GM12864 (cell line): ENCODE measurements around the gene GPR132.
A peak's percentile ranks its signal among the peaks of the same experiment; 100 is the strongest.
"Not testable (repeated sequence)": the region's sequence is repeated elsewhere in the genome, so short reads cannot be mapped to it uniquely, and the experiment has no call there.

Experiments
- DNase-seq: peaks from one replicate; pipeline ENCODE4 v3.0.0-alpha.2; 2011; ENCODE audit warnings: low read depth
- H3K4me3 ChIP-seq: 2 replicates; pipeline ENCODE4 v1.5.1; 2011; ENCODE audit warnings: mild to moderate bottlenecking, low read depth, low read length, control low read depth
- TF ChIP-seq, protein P1 (sequence below): IDR thresholded peaks from 2 replicates; pipeline ENCODE4 v1.5.1; 2011; ENCODE audit warnings: low read depth, mild to moderate bottlenecking, moderate library complexity, low read length, control low read depth, inconsistent platforms; ENCODE audit errors: missing control alignments

Gene GPR132

DNA sequence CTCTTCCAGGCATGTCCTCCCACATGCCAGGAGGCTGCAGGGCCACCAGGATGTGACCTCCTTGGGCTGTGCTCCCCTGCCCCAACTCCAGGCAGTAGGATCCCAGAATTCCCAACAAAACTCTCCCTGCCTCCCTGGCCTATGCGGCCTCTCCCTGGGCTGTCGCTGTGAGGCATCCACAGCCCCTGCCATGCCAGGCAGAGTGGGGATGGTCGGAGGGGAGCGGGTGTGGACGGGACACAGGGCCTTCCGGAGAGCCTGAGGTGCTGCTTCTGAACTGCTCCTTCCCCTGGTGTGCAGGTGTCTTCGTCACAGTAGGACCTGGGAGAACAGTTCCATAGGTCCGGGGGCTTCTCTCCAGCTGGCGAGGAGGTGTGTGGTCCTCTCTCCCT lies 18.3 kb downstream of the GPR132 start:
- H3K4me3 ChIP-seq, result no peak overlapping the region
- TF ChIP-seq, protein P1, sequence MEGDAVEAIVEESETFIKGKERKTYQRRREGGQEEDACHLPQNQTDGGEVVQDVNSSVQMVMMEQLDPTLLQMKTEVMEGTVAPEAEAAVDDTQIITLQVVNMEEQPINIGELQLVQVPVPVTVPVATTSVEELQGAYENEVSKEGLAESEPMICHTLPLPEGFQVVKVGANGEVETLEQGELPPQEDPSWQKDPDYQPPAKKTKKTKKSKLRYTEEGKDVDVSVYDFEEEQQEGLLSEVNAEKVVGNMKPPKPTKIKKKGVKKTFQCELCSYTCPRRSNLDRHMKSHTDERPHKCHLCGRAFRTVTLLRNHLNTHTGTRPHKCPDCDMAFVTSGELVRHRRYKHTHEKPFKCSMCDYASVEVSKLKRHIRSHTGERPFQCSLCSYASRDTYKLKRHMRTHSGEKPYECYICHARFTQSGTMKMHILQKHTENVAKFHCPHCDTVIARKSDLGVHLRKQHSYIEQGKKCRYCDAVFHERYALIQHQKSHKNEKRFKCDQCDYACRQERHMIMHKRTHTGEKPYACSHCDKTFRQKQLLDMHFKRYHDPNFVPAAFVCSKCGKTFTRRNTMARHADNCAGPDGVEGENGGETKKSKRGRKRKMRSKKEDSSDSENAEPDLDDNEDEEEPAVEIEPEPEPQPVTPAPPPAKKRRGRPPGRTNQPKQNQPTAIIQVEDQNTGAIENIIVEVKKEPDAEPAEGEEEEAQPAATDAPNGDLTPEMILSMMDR, result no peak

DNA sequence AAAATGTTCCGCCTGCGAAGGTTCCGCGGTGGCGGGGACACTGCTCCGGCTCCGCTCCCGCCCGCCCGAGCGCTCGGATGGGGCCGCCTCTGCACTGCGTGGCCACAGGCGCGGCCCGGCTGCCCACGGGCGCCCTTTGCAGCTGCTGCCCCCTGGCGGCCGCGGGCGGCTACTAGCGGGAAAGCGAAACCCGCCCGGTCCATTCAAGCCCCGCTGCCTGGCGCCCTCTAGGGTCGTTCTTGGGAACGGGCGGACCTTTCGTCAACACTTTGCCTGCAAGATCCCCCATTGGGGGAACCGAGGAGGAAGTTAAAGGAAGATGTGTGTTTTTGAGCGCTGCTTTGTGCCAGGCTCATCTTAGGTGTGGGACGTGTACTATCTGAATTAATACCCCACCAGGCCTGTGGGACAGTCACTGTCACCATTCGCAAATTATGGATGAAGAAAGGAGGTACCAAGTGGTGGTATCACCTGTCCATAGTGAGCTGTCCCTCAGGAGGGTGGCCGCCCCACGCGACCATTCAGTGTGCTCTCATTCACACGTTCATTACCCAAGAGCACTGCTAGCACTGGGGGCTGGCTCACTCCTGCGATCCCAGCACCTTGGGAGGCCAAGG lies 19.4 kb downstream of the GPR132 start:
- TF ChIP-seq, protein P1, result peak; percentile 98
- no peak for DNase-seq
- H3K4me3 ChIP-seq, result no peak overlapping the region

More for the DNA sequence above, 18.3 kb downstream of the GPR132 start:
- no peak for DNase-seq

DNA sequence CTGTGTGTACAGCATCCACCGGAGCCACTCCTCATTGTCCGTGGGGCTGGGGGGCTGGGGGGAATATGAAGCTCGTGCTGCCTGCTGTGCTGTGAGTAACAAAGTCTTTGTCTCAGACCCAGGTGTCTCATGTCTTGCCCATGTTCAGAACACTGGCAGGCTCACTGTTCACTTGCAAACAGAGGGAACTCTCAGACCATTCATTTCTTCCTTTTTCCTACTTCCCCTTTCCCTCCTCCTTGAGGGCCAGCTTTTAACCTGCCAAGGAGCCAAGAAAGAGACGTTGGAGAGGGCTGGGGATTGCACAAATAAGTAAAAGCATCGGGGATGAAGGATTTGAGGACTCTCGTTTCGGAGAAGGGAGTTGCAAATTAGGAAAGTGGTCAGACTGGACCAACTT lies 21.6 kb downstream of the GPR132 start:
- DNase-seq, result no peak
- TF ChIP-seq, protein P1, result no peak
- H3K4me3 ChIP-seq, result no peak overlapping the region

DNA sequence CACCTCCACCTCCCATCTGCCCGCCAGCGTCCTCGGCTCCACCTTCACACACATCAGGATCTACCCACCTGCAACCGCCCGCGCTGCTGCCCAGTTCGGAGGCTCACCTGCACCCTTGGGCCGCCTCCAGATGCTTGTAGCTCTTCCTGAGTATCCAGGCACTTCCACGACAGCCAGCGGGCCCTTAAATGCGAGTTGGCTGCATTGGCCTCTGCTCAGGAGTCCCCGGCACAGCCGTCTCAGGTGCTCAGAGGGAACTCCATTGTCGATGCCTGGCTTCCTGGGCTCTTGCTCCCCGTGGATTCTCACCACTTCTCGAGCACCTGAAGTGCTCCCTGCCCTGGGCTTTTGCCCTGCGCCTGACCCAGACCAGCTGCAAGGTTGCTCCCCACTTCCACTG lies 22.4 kb downstream of the GPR132 start:
- TF ChIP-seq, protein P1, result no peak
- no peak overlapping the region for H3K4me3 ChIP-seq
- no peak for DNase-seq

DNA sequence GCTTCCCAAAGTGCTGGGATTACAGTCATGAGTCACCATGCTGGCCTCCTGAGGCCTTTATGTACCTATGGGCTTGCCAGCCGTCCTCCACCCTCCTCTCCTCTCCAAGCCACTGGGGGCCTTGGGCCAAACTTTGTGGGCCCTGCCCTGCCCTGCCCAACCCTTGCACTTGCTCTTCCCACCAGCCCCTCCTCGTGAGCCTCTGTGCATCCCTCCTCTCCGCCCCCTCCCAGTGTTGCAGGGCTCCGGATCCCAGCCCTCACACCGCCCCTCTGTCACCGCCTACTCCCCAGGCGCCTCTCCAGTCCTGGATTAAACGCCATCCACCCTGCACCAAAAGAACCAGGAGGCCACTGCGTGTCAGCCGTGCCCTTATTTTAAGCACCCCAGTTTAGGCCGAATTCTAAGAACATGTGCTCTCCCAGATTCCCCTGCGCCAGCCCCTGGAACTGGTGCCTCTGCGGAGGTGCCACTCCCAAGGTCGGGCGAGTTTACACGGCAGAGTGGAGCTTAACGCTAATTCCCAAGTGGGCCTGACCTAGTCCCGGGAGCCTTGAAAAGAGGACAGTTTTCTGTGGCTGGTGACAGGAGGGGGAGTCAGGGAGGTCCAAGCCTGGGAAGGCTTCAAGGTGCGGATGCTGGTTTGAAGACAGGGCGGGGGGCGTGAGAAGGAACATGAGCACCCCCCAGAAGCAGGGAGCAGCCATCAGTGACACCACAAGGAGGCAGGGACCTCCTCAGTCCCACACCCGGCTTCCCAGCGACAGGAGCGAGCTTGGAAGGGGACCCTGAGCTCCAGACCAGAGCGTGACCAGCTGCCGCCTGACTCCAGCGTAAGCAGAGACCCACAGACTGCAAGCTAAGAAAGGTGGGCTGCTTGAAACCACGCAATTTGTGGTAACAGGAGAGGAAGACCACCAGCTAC lies 23.1 kb downstream of the GPR132 start:
- TF ChIP-seq, protein P1, result no peak
- DNase-seq, result no peak
- no peak overlapping the region for H3K4me3 ChIP-seq

DNA sequence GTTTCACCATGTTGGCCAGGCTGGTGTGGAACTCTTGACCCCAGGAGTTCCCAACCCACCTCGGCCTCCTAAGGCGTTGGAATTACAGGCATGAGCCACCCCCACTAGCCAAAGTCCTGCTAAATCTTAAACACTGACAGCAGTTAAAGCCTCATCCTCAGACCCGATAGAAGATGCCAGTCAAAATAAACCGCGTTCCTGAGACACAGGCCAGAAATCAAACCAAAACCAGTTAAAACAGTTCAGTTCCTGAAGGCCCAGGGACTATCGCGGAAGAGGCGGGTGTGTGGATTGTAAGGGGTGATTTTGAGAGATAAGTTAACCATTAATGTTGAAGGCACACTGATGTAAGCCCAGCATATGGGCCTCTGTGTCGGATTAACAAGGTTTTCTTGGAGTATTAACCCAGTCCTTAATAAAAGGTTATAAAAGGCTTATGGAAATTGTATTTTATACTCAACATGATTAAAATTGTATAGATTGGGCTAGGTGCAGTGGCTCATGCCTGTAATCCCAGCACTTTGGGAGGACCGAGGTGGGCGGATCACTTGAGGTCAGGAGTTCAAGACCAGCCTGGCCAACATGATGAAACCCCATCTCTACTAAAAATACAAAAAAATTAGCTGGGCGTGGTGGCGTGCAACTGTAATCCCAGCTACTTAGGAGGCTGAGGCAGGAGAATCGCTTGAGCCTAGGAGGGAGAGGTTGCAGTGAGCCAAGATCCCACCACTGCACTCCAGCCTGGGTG lies 25.6 kb downstream of the GPR132 start:
- no peak overlapping the region for H3K4me3 ChIP-seq
- no peak for DNase-seq
- TF ChIP-seq, protein P1, result no peak

DNA sequence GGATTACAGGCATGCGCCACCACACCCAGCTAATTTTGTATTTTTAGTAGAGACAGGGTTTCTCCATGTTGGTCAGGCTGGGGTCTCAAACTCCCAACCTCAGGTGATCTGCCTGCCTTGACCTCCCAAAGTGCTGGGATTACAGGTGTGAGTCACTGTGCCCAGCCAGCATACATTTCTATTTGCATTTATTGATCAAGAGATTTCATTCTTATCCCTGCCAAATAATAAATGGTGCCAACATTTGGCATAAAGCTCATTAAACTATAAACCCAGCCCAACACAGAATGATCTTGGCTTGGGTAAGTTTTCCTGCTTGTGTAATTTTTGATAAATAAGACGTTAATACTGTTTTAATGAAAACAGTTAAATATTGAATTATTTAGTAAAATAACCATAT lies 29.6 kb downstream of the GPR132 start:
- DNase-seq, H3K4me3 ChIP-seq: not testable (repeated sequence)
